Ascending aorta (tissue), 2 donors: Measurements from ENCODE around the gene MYBL2. TPM values are rescaled to one million over a fixed set of nuclear protein-coding genes. Genes with fewer than 3 reads are reported as not detected.
A peak's percentile ranks its signal among the peaks of the same experiment; 100 is the strongest.
"Not testable (repeated sequence)": the region's sequence is repeated elsewhere in the genome, so short reads cannot be mapped to it uniquely, and the experiment has no call there.

Experiments used
- DNase-seq, 2 donors: peaks; one replicate each; pipeline ENCODE4 v3.0.0-alpha.2; 2019; ENCODE audit warnings: low spot score in 2 of 2
- H3K27ac ChIP-seq, 2 donors: fragments of 200-600 bp; sonication (generic); one replicate each; pipeline ENCODE4 v1.5.1; 2016 to 2017; ENCODE audit warnings: mild to moderate bottlenecking in 1 of 2
- H3K27me3 ChIP-seq: fragments of 200-600 bp; sonication (generic); one replicate; pipeline ENCODE4 v1.5.1; 2017
- H3K36me3 ChIP-seq, 2 donors: fragments of 200-600 bp; sonication (generic); one replicate each; pipeline ENCODE4 v1.5.1; 2016
- H3K4me1 ChIP-seq, 2 donors: fragments of 200-600 bp; sonication (generic); one replicate each; pipeline ENCODE4 v1.5.1; 2016 to 2017; ENCODE audit warnings: mild to moderate bottlenecking in 1 of 2
- H3K4me3 ChIP-seq, 2 donors: fragments of 200-600 bp; sonication (generic); one replicate each; pipeline ENCODE4 v1.5.1; 2016 to 2017; ENCODE audit warnings: mild to moderate bottlenecking in 1 of 2
- H3K9me3 ChIP-seq, 2 donors: fragments of 200-600 bp; sonication (generic); one replicate each; pipeline ENCODE4 v1.5.1; 2016
- intact Hi-C: fragments of 100-400 bp; cut with DNase I; formaldehyde crosslinking; loops from one replicate; pipeline ENCODE4 v1.15.1; 2023
- total RNA-seq: library from RNA; depleted of rRNA; stranded (reverse); fragments of >200 nt; gene quantifications from one replicate; pipeline ENCODE4 v1.1.0, GENCODE V29; 2016
- TF ChIP-seq, protein P1 (sequence below), 3 experiments: fragments of 200-600 bp in 2 of 3; fragments of 450-650 bp in 1 of 3; sonication (generic) in 2 of 3; IDR thresholded peaks; one replicate each; pipeline ENCODE4 v1.5.1; 2016 to 2019; ENCODE audit warnings: antibody characterized with exemption in 3 of 3, mild to moderate bottlenecking in 1 of 3, moderate library complexity in 1 of 3

The MYBL2 gene
- not detected for total RNA-seq

DNA sequence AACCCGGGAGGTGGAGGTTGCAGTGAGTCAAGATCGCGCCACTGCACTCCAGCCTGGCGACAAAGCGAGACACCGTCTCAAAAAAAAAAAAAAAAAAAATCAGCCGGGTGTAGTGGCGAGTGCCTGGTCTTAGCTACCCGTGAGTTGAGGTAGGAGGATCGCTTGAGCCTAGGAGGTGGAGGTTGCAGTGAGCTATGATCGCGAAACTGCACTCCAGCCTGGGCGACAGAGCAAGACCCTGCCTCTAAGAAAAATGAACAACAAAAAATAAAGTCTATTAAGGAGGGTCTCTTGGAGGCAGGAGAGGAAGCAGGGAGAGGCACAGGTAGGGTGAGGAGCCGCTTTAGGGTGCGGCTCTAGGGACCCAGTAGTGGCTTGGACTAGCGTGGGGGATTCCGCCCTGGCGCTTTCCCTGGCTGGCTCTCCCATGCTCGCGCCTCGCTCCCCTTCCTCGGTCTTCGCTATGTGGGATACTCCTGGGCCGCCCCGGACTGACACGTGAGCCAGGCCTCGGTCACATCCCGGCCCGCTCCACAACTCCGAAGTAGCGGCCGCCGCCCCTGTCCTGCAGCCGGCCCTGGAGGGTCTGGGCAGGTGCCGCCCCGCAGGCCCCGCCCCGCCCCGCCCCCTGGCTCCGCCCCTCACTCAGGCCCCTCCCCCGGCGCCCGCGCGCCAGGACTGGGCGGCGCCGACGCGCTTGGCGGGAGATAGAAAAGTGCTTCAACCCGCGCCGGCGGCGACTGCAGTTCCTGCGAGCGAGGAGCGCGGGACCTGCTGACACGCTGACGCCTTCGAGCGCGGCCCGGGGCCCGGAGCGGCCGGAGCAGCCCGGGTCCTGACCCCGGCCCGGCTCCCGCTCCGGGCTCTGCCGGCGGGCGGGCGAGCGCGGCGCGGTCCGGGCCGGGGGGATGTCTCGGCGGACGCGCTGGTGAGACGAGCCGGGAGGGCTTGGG is at the start of gene MYBL2:
Gene MYBL2 (plus strand): TSS at position 739 of the 953 bp plus-strand sequence. CDS start 170 bp downstream, at position 909.
- no peak within 1 kb of the TSS for H3K27ac ChIP-seq
- H3K9me3 ChIP-seq, result no peaks in the 10 kb centered on the region
- TF ChIP-seq, protein P1, sequence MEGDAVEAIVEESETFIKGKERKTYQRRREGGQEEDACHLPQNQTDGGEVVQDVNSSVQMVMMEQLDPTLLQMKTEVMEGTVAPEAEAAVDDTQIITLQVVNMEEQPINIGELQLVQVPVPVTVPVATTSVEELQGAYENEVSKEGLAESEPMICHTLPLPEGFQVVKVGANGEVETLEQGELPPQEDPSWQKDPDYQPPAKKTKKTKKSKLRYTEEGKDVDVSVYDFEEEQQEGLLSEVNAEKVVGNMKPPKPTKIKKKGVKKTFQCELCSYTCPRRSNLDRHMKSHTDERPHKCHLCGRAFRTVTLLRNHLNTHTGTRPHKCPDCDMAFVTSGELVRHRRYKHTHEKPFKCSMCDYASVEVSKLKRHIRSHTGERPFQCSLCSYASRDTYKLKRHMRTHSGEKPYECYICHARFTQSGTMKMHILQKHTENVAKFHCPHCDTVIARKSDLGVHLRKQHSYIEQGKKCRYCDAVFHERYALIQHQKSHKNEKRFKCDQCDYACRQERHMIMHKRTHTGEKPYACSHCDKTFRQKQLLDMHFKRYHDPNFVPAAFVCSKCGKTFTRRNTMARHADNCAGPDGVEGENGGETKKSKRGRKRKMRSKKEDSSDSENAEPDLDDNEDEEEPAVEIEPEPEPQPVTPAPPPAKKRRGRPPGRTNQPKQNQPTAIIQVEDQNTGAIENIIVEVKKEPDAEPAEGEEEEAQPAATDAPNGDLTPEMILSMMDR (IDR thresholded peaks at IDR 0.05), result no peak
- no peaks in the 10 kb centered on the region for H3K36me3 ChIP-seq
- DNase-seq, result no peak
- H3K27me3 ChIP-seq, result peaks cover 8% of the 10 kb centered on the region
- intact Hi-C loops, result no loop called here
- H3K4me3 ChIP-seq, result peak within 1 kb of the TSS; percentile 47 to 48
- peaks cover 7 to 9% of the 10 kb centered on the region in 2 donors for H3K4me1 ChIP-seq

DNA sequence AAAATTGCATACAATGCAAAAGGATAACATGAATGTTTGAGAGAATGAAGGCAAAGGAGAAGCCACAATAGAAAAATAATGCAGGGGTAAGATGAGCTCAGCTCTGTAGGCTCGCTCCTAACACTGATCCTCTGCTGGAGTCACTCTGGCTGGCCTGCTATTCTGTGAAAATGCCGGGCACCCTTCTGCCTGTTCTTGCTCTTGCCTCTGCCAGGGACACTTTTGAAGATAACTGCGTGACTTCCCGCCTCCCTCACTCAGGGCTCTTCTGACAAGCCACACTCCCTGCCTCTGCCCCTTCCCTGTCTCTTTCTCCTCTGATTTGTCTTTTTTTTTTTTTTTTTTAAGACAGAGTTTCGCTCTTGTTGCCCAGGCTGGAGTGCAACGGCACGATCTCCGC is 35.3 kb upstream of the MYBL2 start:
- Histone ChIP-seq H3K4me3 (no peak overlapping the region), H3K27ac (no peak overlapping the region), H3K36me3 (peaks cover 34 to 64% of the 10 kb centered on the region in 2 donors), H3K27me3 (no peaks in the 10 kb centered on the region), H3K4me1 (no peaks in the 10 kb centered on the region), H3K9me3 (no peaks in the 10 kb centered on the region)
- DNase-seq, result no peak
- TF ChIP-seq, protein P1 (IDR thresholded peaks at IDR 0.05), result no peak
- intact Hi-C loops, result no loop called here

DNA sequence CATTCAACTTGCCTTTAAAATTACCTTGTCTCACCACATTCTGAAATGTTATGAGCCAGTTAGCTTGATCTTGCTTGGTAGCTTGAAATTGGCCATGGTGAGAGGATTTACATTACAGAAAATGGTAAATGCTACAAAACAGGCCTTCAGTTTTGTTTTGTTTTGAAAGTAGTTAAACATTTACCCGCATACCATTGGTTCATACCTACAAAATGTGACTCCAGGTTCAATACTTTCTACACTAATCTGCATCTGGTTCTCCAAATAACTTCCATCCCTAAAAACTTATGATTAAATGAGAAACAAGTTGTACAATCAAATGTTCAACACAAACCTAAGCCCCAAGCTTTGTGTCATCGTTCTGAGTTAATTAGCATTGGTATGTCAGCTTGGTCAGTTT is 30.5 kb upstream of the MYBL2 start:
- no peaks in the 10 kb centered on the region for H3K27me3 ChIP-seq
- DNase-seq, result no peak
- H3K36me3 ChIP-seq, result peaks cover 47 to 84% of the 10 kb centered on the region in 2 donors
- H3K4me3 ChIP-seq, result no peak overlapping the region
- H3K27ac ChIP-seq, result no peak overlapping the region
- H3K9me3 ChIP-seq, result no peaks in the 10 kb centered on the region
- H3K4me1 ChIP-seq, result no peaks in the 10 kb centered on the region
- intact Hi-C loops, result no loop called here
- TF ChIP-seq, protein P1 (IDR thresholded peaks at IDR 0.05), result no peak

GRCh38 chr20:43642548-43642947 is 24.4 kb upstream of the MYBL2 start:
- H3K4me3 ChIP-seq, result no peak overlapping the region
- no peaks in the 10 kb centered on the region for H3K4me1 ChIP-seq
- no peaks in the 10 kb centered on the region for H3K9me3 ChIP-seq
- intact Hi-C loops, result no loop called here
- H3K36me3 ChIP-seq, result peaks cover 42 to 72% of the 10 kb centered on the region in 2 donors
- no peak overlapping the region for H3K27ac ChIP-seq
- no peak for DNase-seq
- TF ChIP-seq, protein P1 (IDR thresholded peaks at IDR 0.05), result no peak
- no peaks in the 10 kb centered on the region for H3K27me3 ChIP-seq

GRCh38 chr20:43650997-43651525 is 15.9 kb upstream of the MYBL2 start:
- H3K27me3 ChIP-seq, result no peaks in the 10 kb centered on the region
- H3K36me3 ChIP-seq, result peaks cover 7 to 19% of the 10 kb centered on the region in 2 donors
- TF ChIP-seq, protein P1 (IDR thresholded peaks at IDR 0.05), result no peak
- H3K4me1 ChIP-seq, result no peaks in the 10 kb centered on the region
- no peak for DNase-seq
- H3K27ac ChIP-seq, result no peak overlapping the region
- H3K4me3 ChIP-seq, result no peak overlapping the region
- no peaks in the 10 kb centered on the region for H3K9me3 ChIP-seq
- intact Hi-C loops, result no loop called here

DNA sequence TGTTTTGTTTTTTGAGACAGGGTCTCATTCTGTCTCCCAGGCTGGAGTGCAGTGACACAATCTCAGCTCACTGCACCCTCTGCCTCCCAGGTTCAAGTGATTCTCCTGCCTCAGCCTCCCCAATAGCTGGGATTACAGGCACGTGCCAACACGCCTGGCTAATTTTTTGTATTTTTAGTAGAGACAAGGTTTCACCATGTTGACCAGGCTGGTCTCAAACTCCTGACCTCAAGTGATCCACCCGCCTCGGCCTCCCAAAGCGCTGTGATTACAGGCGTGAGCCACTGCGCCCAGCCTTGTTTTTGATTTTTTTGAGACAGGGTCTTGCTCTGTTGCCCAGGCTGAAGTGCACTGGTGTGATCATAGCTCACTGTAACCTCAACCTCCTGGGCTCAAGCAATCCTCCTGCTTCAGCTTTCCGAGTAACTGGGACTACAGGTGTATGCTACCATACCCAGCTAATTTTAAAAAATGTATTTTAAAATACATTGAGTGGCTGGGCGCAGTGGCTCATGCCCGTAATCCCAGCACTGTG is 15.2 kb upstream of the MYBL2 start:
- H3K36me3 ChIP-seq, result peaks cover 1 to 13% of the 10 kb centered on the region in 2 donors
- intact Hi-C loops, H3K27ac ChIP-seq, H3K4me1 ChIP-seq, H3K27me3 ChIP-seq, H3K4me3 ChIP-seq, H3K9me3 ChIP-seq, DNase-seq: not testable (repeated sequence)
